Liver (tissue), 3 donors: ENCODE measurements around the gene PRKCH.

Experiments
- FOXA2 ChIP-seq: IDR thresholded peaks from 2 replicates; pipeline ENCODE4 v1.6.1; 2016; ENCODE audit warnings: antibody characterized with exemption
- JUND ChIP-seq, 2 donors: IDR thresholded peaks; 2 replicates each; pipeline ENCODE4 v1.6.1; 2016; ENCODE audit warnings: antibody characterized with exemption in 2 of 2
- TF ChIP-seq, protein P1 (sequence below): fragments of 150-350 bp; IDR thresholded peaks from 2 replicates; pipeline ENCODE4 v1.5.1; 2017; ENCODE audit warnings: improper control_type of control experiment, low read depth, low read length; ENCODE audit not compliant: missing input control
- TF ChIP-seq, protein P2 (sequence below): IDR thresholded peaks from 2 replicates; pipeline ENCODE4 v1.6.1; 2016; ENCODE audit warnings: antibody characterized with exemption, mild to moderate bottlenecking
- donor health status: healthy.
- donor health status: healthy.

DNA sequence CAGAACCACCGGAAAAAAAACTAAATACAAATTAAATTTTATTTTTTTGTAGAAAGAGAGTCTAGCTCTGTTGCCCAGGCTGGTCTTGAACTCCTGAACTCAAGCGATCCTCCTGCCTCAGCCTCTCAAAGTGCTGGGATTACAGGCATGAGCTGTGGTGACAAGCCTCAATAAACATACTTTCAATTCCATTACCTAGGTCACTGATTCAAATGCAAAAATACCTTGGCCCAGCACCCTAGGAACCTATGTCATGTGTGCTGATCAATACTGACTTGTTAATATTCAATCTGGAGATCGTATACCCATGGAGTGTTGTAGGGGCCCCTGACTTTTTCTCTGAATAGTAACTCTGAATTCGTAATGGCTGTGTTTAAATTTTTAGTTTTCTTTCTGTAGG is 33.2 kb upstream of the PRKCH start:
- no peak for TF ChIP-seq FOXA2
- TF ChIP-seq JUND (IDR thresholded peaks at IDR 0.05) = no peak
- TF ChIP-seq, protein P1, sequence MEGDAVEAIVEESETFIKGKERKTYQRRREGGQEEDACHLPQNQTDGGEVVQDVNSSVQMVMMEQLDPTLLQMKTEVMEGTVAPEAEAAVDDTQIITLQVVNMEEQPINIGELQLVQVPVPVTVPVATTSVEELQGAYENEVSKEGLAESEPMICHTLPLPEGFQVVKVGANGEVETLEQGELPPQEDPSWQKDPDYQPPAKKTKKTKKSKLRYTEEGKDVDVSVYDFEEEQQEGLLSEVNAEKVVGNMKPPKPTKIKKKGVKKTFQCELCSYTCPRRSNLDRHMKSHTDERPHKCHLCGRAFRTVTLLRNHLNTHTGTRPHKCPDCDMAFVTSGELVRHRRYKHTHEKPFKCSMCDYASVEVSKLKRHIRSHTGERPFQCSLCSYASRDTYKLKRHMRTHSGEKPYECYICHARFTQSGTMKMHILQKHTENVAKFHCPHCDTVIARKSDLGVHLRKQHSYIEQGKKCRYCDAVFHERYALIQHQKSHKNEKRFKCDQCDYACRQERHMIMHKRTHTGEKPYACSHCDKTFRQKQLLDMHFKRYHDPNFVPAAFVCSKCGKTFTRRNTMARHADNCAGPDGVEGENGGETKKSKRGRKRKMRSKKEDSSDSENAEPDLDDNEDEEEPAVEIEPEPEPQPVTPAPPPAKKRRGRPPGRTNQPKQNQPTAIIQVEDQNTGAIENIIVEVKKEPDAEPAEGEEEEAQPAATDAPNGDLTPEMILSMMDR = no peak
- TF ChIP-seq, protein P2, sequence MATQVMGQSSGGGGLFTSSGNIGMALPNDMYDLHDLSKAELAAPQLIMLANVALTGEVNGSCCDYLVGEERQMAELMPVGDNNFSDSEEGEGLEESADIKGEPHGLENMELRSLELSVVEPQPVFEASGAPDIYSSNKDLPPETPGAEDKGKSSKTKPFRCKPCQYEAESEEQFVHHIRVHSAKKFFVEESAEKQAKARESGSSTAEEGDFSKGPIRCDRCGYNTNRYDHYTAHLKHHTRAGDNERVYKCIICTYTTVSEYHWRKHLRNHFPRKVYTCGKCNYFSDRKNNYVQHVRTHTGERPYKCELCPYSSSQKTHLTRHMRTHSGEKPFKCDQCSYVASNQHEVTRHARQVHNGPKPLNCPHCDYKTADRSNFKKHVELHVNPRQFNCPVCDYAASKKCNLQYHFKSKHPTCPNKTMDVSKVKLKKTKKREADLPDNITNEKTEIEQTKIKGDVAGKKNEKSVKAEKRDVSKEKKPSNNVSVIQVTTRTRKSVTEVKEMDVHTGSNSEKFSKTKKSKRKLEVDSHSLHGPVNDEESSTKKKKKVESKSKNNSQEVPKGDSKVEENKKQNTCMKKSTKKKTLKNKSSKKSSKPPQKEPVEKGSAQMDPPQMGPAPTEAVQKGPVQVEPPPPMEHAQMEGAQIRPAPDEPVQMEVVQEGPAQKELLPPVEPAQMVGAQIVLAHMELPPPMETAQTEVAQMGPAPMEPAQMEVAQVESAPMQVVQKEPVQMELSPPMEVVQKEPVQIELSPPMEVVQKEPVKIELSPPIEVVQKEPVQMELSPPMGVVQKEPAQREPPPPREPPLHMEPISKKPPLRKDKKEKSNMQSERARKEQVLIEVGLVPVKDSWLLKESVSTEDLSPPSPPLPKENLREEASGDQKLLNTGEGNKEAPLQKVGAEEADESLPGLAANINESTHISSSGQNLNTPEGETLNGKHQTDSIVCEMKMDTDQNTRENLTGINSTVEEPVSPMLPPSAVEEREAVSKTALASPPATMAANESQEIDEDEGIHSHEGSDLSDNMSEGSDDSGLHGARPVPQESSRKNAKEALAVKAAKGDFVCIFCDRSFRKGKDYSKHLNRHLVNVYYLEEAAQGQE = no peak
